Dedifferentiated amniotic fluid mesenchymal stem cell (primary cell): ENCODE measurements around the gene DEAF1.

Experiments
- DNase-seq: peaks from one replicate; pipeline ENCODE4 v3.0.0-alpha.2; 2016; ENCODE audit errors: extremely low spot score

Gene DEAF1

DNA sequence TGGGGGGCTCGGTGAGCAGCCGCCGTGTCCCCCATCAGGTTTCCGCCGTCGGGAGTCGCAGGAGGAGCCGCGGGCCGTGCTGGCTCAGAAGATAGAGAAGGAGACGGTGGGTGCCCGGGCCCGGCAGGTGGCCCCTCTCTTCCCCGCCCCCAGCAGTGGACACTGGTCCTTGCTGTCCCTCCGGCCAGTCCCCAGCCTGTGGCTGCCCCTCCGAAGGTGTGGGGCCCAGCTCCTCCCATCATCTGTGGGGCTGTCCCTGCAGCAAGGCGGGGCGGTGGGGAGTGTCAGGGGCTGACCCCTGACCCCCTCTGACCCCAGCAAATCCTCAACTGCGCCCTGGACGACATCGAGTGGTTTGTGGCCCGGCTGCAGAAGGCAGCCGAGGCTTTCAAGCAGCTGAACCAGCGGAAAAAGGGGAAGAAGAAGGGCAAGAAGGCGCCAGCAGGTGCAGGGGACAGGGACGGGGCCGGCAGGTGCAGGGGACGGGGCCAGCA is 26.3 kb upstream of the DEAF1 start:
- DNase-seq, result no peak

DNA sequence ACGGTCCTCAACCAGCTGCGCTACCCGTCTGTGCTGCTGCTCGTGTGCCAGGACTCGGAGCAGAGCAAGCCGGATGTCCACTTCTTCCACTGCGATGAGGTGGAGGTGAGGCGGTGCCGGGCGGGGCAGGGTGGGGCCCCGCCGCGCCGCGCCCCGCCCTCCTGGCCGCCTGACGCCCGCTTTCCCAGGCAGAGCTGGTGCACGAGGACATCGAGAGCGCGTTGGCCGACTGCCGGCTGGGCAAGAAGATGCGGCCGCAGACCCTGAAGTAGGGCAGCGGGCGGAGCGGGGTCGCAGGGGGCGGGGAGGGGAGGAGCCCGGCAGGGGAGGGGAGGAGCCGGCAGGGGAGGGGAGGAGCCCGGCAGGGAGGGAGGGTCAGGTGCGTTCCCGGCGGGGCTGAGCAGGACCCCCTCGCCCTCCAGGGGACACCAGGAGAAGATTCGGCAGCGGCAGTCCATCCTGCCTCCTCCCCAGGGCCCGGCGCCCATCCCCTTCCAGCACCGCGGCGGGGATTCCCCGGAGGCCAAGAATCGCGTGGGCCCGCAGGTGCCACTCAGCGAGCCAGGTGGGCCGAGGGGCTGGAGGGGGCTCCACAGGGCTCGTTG is 25.7 kb upstream of the DEAF1 start:
- no peak for DNase-seq

DNA sequence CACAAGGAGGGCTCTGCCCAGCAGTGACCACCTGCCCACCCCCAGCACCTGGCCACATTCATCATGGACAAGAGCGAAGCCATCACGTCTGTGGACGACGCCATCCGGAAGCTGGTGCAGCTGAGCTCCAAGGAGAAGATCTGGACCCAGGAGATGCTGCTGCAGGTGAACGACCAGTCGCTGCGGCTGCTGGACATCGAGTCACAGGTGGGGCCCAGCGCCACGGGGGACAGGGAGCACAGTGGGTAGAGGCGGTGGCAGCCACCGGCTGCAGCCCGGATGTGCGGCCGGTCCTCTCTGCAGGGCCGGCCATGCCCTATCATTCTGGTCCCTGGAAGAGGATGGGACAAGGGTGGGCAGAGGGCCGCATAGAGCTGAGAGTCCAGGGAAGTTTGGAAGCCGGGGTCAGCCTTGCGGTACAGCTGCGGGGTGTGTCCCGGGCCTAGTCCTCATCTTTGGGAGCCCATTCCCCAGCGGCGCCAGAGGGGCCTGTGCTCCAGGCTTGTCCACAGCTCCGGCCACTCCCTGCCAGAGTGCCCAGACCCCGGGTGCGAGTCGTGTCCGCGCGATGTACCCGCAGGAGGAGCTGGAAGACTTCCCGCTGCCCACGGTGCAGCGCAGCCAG is 25.1 kb upstream of the DEAF1 start:
- DNase-seq, result no peak

GRCh38 chr11:719214-720016 is 24.4 kb upstream of the DEAF1 start:
- DNase-seq, result no peak

GRCh38 chr11:714436-714835 is 19.4 kb upstream of the DEAF1 start:
- no peak for DNase-seq

- no peak for DNase-seq
These were observed 14.3 kb upstream of the DEAF1 start for GRCh38 chr11:709109-709997.

DNA sequence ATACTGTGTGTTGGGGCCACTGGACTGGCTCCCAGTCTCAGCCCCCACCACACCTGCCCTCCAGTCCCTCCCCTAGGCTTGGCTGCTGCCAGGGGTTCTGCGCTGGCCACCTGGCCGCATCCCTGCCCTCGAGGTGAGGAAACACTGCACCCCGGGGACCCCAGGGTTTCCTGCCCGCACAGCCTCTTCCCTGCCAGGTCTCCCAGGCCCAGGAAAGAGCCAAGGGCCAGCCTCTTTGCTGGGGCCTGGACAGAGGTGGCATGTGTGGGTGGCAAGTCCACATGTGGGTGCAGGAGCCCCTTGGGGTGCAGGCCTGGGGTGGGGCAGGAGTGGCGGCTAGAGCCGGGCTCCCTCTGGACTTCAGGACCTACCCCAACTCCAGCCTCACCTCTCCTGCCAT is 13.5 kb upstream of the DEAF1 start:
- no peak for DNase-seq

- DNase-seq, result no peak
These were observed 12.9 kb upstream of the DEAF1 start for GRCh38 chr11:707817-708420.

GRCh38 chr11:706957-707816 is 12.2 kb upstream of the DEAF1 start:
- no peak for DNase-seq

- peak; percentile 26 for DNase-seq
These were observed 11.5 kb upstream of the DEAF1 start for GRCh38 chr11:706439-706956.

GRCh38 chr11:705646-706438 is 10.8 kb upstream of the DEAF1 start, which contains the start of gene EPS8L2:
Gene EPS8L2, plus strand, starts transcription at chr11:706231. Its CDS starts 3,177 bp downstream, at chr11:709408.
- DNase-seq, result no peak

DNA sequence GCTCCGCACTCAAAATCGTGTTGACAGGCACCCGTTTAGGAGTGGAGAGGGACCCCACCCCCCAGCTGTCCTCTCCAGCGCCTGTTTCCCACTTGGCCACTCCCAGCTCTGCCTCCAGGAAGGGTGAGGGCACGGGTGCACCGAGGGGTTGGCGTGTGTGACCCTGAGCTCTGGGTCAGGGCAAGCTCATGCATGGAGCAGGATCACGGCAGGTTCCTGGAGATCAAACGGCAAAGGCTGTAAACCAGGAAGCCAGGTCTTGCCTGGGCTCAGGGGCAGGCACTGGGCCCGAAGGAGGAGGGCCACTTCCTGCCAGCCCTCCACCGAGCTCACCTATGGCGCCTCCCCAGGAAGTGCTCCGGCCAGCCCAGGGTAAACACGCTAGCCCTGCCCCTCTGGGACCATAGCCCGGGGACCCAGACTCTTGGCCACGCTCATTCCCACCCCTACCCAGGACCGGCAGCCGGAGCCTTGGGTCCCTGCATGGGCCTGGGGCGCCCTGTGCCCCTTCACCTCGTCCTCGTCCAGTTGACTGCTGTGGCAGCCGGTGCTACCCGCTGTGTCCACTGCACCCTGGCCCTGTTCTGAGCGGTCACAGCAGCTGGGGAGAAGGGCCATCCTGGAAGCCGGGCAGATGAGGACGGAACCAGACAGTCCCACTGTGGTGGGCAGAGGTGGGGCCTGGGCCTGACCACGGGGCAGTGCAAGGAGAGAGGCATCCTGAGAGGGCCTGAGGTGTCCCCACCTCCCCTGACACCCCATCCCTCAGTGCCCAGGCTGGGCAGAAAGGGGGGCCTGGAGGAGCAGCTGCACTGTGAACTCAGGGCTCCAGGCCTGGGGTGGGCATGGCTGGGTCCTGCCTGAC is 10.0 kb upstream of the DEAF1 start:
- DNase-seq, result no peak

GRCh38 chr11:704228-704674 is 9.2 kb upstream of the DEAF1 start:
- DNase-seq, result no peak

- DNase-seq, result no peak
These were observed 8.5 kb upstream of the DEAF1 start for GRCh38 chr11:703506-703905.

DNA sequence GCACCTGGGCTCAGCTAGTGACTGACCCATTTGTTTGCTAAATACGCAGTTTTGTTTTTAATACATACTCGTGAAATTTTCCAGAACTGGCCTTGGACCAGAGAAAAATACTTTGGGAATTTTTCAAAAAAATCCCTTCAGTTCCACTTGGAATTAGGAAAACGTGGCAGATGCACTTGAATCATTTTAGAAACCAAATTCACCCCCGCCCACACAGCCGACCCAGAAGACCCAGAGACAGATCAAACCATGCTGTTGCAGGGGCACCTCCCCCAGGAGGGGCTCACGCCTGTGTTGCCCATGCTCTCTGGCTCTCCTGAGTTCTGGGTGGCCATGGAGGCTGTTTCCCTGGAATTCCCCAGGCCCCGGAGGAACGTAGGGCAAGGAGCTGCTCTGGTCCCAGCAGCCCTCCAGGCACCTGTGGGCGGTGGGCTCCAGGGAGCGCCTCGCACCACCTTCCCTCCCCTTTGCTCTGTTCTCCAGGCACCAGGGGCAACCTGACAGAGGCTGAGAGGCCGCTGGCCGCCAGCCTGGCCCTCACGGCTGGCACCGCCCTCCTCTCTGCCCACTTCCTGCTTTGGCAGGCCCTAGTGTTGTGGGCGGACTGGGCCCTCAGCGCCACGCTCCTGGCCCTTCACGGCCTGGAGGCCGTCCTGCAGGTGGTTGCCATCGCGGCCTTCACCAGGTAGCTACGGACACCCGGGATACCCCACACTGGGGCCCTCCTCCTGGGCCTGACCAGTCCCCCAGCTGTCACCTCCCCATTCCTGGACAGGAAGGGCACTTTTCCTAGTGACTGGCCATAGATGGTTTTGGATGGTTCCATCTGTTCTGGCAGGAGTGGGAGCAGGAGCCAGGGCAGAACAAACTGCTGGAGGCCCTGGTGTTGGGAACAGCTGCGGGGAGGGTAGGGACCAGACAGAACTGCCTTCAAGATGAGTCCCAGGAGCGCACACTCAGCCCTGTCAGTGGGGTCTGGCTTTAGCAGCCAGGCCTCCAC is 7.7 kb upstream of the DEAF1 start:
- DNase-seq, result no peak

DNA sequence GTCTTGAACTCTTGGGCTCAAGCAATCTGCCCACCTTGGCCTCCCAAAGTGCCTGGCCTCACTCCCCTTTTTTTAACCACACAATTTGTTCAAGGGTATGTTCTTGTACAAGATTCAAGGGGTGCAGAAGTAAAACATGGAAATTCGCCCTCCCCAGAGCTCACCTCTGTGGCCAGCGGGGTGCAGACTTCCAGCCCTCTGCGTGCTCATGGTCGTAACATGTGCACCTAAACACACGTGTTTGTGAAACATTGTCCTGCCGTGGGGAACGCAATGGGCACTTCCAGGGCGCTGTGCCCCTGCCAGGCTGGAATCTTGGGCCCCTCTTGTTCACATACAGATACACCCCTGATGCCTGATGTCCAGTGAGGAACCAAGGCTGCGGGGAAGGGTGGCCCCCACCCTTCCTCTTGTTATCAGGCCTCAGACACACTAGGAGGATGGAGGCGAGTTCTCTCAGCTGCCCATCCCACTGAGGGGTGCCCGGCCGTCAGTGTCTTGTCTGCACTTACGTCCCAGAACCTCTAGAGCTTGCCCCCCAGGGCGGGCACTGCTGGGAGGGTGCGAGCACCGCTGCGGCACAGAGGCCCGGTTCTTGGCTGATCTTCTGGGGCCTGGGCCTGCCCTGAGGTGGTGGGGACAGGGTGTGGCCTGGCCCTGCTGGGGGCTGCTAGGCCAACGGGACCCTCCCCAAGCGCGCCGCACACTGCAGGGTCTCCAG is 6.9 kb upstream of the DEAF1 start:
- no peak for DNase-seq
